HepG2 (cell line): ENCODE measurements around the gene DNTTIP2. TPM values are rescaled to one million over a fixed set of nuclear protein-coding genes. Genes with fewer than 3 reads are reported as not detected.
A peak's percentile ranks its signal among the peaks of the same experiment; 100 is the strongest.

Experiments
- KDM5B ChIP-seq: sonication (generic); formaldehyde crosslinking; IDR thresholded peaks from 2 replicates; pipeline ENCODE4 v1.4.0; 2020; ENCODE audit warnings: missing genetic modification reagents, mild to moderate bottlenecking, borderline replicate concordance
- KLF15 ChIP-seq: sonication (generic); formaldehyde crosslinking; IDR thresholded peaks from 2 replicates; pipeline ENCODE4 v1.8.1; 2023; ENCODE audit warnings: borderline replicate concordance, mild to moderate bottlenecking, inconsistent platforms, missing genetic modification reagents, mixed read lengths
- NR2F1 ChIP-seq, 2 experiments: fragments of 450-650 bp in 1 of 2; formaldehyde crosslinking in 1 of 2; IDR thresholded peaks; 2 replicates each; pipeline versions ENCODE4 v1.5.0 to v1.6.1; 2016 to 2020; ENCODE audit warnings: mild to moderate bottlenecking in 1 of 2, missing compliant biosample characterization in 1 of 2, missing genetic modification reagents in 1 of 2, moderate library complexity in 1 of 2
- ZNF18 ChIP-seq: sonication (generic); formaldehyde crosslinking; IDR thresholded peaks from 2 replicates; pipeline ENCODE4 v1.8.0; 2022; ENCODE audit warnings: mild to moderate bottlenecking, missing genetic modification reagents; ENCODE audit not compliant: insufficient replicate concordance
- ZNF3 ChIP-seq: IDR thresholded peaks from 2 replicates; pipeline ENCODE4 v1.7.0; 2017; ENCODE audit warnings: inconsistent platforms
- ZNF501 ChIP-seq: sonication (generic); formaldehyde crosslinking; IDR thresholded peaks from 2 replicates; pipeline ENCODE4 v1.5.1; 2020; ENCODE audit warnings: mild to moderate bottlenecking, moderate library complexity, missing genetic modification reagents
- ZNF510 ChIP-seq: sonication (generic); formaldehyde crosslinking; IDR thresholded peaks from 2 replicates; pipeline ENCODE4 v1.4.0; 2020; ENCODE audit warnings: low read depth, mild to moderate bottlenecking, missing genetic modification reagents
- ZNF788 ChIP-seq: sonication (generic); formaldehyde crosslinking; IDR thresholded peaks from 2 replicates; pipeline ENCODE4 v1.5.0; 2020; ENCODE audit warnings: mild to moderate bottlenecking, missing genetic modification reagents, borderline replicate concordance
- polyA plus RNA-seq, 8 experiments: library from polyadenylated mRNA; depleted of rRNA in 3 of 8; stranded (reverse) in 7 of 8; unstranded in 1 of 8; fragments of >200 nt; fragmentation: Illumina TruSeq in 4 of 8; extraction: Trizol in 4 of 8; gene quantifications; 2 replicates each; pipeline versions ENCODE4 v1.2.1 to v1.2.3, GENCODE V29; 2011 to 2016; ENCODE audit warnings: low read depth in 4 of 8, missing spikeins in 1 of 8, mixed read lengths in 1 of 8; ENCODE audit not compliant: insufficient read depth in 1 of 8
- total RNA-seq, 5 experiments: library from RNA; depleted of rRNA; stranded (reverse); fragments of >200 nt; fragmentation: Illumina TruSeq; extraction: Trizol; gene quantifications; 2 replicates each; pipeline ENCODE4 v1.2.3, GENCODE V29; 2016; ENCODE audit warnings: low read depth in 1 of 5
- TF ChIP-seq, protein P1 (sequence below): sonication (generic); formaldehyde crosslinking; IDR thresholded peaks from 2 replicates; pipeline ENCODE4 v1.4.0; 2020; ENCODE audit warnings: mild to moderate bottlenecking, missing genetic modification reagents
- TF ChIP-seq, protein P2 (sequence below): sonication (generic); formaldehyde crosslinking; IDR thresholded peaks from 2 replicates; pipeline ENCODE4; 2020; ENCODE audit warnings: missing genetic modification reagents, mild to moderate bottlenecking, borderline replicate concordance
- TF ChIP-seq, protein P3 (sequence below): IDR thresholded peaks from 2 replicates; pipeline ENCODE4 v1.6.1; 2018; ENCODE audit warnings: missing genetic modification reagents

The DNTTIP2 gene
- total and polyA plus RNA-seq, 2 of the 13 experiments (the other 11 are each of a cell fraction or from before 2014, with no cell fraction given), result 11.4 to 63.3 TPM

GRCh38 chr1:93846992-93847810 is 31.8 kb downstream of the DNTTIP2 start (continued):
- TF ChIP-seq, protein P1, sequence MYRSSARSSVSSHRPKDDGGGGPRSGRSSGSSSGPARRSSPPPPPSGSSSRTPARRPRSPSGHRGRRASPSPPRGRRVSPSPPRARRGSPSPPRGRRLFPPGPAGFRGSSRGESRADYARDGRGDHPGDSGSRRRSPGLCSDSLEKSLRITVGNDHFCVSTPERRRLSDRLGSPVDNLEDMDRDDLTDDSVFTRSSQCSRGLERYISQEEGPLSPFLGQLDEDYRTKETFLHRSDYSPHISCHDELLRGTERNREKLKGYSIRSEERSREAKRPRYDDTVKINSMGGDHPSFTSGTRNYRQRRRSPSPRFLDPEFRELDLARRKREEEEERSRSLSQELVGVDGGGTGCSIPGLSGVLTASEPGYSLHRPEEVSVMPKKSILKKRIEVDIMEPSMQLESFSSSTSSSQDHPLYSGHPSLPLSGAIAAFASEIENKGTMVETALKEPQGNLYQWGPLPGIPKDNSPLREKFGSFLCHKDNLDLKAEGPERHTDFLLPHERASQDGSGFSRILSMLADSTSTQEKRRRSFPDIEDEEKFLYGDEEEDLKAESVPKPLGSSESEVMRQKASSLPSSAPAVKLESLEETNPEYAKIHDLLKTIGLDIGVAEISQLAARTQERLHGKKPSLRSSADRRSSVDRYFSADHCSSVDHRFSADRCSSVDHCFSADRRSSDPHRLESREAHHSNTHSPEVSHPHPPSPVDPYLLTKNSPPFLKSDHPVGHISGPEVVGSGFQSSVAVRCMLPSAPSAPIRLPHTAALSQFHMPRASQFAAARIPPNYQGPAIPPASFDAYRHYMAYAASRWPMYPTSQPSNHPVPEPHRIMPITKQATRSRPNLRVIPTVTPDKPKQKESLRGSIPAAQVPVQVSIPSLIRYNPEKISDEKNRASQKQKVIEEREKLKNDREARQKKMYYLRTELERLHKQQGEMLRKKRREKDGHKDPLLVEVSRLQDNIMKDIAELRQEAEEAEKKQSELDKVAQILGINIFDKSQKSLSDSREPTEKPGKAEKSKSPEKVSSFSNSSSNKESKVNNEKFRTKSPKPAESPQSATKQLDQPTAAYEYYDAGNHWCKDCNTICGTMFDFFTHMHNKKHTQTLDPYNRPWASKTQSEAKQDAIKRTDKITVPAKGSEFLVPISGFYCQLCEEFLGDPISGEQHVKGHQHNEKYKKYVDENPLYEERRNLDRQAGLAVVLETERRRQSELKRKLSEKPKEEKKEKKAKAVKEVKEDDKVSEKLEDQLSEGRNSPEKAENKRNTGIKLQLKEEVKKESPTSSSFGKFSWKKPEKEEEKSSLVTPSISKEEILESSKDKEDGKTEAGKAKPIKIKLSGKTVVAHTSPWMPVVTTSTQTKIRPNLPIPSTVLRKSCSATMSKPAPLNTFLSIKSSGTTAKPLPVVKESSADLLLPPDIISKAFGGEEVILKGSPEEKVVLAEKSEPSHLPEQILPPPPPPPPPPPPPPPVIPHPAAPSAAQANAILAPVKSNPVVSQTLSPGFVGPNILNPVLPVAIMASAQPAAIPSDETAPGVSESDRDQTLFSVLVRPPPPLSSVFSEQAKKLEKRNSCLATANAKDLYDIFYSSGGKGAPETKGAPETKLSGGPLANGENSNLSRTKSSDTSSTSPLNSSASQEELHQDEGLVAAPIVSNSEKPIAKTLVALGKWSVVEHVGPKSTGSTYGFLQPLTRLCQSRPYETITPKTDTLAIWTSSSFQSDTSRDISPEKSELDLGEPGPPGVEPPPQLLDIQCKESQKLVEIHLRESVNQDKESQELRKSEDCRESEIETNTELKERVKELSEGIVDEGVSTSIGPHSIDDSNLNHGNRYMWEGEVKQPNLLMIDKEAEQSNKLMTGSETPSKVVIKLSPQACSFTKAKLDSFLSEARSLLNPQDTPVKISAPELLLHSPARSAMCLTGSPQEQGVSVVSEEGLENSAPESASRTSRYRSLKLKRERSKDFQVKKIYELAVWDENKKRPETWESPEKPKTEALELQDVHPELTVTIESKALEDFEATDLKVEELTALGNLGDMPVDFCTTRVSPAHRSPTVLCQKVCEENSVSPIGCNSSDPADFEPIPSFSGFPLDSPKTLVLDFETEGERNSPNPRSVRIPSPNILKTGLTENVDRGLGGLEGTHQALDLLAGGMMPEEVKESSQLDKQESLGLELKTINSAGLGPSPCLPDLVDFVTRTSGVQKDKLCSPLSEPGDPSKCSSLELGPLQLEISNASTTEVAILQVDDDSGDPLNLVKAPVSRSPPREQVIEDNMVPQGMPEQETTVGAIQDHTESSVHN (CRISPR knock-in tag), result no peak
- TF ChIP-seq KLF15 (CRISPR knock-in tag), result peak; percentile 76; the same call in 1 of the 2 replicates
- TF ChIP-seq NR2F1 (CRISPR knock-in tag; IDR thresholded peaks at IDR 0.05), result no peak
- TF ChIP-seq, protein P2, sequence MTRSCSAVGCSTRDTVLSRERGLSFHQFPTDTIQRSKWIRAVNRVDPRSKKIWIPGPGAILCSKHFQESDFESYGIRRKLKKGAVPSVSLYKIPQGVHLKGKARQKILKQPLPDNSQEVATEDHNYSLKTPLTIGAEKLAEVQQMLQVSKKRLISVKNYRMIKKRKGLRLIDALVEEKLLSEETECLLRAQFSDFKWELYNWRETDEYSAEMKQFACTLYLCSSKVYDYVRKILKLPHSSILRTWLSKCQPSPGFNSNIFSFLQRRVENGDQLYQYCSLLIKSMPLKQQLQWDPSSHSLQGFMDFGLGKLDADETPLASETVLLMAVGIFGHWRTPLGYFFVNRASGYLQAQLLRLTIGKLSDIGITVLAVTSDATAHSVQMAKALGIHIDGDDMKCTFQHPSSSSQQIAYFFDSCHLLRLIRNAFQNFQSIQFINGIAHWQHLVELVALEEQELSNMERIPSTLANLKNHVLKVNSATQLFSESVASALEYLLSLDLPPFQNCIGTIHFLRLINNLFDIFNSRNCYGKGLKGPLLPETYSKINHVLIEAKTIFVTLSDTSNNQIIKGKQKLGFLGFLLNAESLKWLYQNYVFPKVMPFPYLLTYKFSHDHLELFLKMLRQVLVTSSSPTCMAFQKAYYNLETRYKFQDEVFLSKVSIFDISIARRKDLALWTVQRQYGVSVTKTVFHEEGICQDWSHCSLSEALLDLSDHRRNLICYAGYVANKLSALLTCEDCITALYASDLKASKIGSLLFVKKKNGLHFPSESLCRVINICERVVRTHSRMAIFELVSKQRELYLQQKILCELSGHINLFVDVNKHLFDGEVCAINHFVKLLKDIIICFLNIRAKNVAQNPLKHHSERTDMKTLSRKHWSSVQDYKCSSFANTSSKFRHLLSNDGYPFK (CRISPR knock-in tag), result no peak
- no peak for TF ChIP-seq ZNF510 (CRISPR knock-in tag)
- no peak; the same call in 1 of the 2 replicates for TF ChIP-seq ZNF501 (CRISPR knock-in tag)
- no peak for TF ChIP-seq ZNF18 (CRISPR knock-in tag)
- TF ChIP-seq ZNF788 (CRISPR knock-in tag), result peak; percentile 75; the same call in 1 of the 2 replicates
- TF ChIP-seq, protein P3, sequence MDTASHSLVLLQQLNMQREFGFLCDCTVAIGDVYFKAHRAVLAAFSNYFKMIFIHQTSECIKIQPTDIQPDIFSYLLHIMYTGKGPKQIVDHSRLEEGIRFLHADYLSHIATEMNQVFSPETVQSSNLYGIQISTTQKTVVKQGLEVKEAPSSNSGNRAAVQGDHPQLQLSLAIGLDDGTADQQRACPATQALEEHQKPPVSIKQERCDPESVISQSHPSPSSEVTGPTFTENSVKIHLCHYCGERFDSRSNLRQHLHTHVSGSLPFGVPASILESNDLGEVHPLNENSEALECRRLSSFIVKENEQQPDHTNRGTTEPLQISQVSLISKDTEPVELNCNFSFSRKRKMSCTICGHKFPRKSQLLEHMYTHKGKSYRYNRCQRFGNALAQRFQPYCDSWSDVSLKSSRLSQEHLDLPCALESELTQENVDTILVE (CRISPR knock-in tag), result 0 out of 2 replicates have a peak, but pooled peaks have one; percentile 47
- no peak for TF ChIP-seq ZNF3 (CRISPR knock-in tag)
- peak; percentile 54; the same call in 1 of the 2 replicates for TF ChIP-seq KDM5B
